HG03442 (cell line): ENCODE measurements around the gene PGM1.

Experiments
- ATAC-seq: cut with Tn5 transposase; IDR thresholded peaks from one replicate; pipeline ENCODE4 v1.9.1; 2021; ENCODE audit warnings: mild to moderate bottlenecking, moderate library complexity; ENCODE audit not compliant: unreplicated experiment

PGM1 gene

DNA sequence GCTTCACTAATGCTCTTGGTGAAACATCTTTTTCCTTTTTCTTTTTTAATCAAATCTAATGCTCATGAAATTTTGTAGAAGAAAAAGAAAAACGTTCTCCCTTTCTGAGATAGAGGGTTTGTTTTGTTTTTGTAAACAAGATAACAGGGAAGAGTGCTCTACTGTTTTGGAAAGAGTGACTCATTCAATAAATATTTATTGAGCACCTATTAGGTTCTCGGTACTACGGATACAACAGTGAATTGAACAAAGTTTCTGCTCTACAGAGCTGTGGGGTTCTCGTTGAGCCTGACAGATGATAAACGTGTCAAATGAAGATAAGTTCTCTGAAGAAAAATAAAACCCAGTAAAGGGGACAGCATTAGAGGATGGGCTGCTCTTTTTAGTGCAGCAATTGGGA lies 7.0 kb downstream of the PGM1 start:
- ATAC-seq = no peak

DNA sequence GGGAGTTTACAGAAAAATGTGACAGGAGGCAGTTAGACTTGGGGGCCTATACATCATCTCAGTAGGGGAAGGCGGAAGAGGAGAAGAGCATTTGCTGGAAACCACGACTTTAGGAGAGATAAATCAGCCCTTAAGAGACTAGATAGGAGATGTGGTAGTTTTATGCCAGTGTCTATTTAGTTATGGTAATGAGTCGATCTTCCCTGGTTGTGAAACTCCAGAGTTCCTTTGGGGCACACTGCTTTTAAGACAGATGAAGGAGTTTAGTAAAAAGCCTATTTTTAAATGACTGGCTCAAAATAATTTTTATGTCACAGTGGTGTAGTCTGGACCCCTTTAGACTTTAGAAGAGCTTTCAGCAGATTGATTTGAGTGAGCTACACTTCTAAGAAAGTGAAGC lies 7.8 kb downstream of the PGM1 start:
- ATAC-seq = no peak

DNA sequence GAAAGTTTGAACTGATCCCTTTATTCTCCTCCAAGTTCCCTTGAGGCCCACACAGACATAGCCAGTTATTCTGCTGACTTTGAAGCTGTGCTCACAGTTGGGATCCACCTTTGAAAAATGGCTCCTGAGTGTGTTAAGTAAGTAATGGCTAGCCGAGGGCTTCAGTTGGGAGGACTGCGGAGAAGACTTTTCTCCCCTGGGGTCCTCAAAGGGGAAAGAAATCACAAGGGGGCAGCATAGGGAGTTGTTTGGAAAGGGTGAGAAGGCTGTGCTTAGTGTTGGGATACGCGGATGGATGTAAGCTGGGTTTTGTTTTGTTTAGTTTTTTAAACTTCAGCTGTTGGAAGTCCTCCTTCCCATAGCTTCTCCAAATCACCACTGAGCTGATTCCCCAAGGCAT lies 8.3 kb downstream of the PGM1 start:
- ATAC-seq = no peak

DNA sequence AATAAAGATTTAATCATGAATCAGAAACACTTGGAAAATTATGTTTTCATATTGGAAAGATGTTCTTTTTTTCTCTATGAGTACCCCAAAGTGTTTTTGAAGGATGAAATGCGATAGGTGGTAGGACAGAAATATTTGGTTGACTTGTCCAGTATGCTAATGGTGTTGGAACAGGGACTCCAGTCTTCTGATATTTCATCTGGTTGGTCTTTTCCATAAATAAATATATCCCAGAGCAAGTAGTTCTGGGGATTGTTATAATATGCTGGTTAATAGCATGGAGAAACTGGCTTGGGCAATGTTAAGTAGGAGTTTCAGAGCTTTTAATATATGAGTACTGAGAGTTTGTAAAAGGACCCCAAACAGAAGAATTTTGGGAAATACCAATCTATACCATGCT lies 8.7 kb downstream of the PGM1 start:
- ATAC-seq = no peak

DNA sequence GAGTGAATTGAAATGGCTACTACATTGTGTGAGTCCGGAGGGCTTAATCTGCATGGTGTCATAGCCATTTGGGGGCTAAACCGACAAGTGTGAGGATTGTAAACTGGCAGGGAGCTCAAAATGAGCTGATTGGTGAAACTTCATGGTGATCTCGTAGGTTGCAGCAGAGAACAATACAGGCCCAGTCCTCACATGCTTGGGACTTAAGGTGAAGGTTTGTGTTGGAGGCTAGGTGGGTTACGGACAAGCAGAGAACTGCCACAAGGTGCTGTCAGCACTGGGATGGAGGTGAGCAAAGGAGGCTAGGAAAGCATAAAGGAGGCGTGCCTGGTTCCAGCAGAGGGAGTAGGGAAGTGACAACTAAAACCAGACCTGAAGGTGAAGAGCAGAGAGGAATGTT lies 9.4 kb downstream of the PGM1 start:
- ATAC-seq = no peak

DNA sequence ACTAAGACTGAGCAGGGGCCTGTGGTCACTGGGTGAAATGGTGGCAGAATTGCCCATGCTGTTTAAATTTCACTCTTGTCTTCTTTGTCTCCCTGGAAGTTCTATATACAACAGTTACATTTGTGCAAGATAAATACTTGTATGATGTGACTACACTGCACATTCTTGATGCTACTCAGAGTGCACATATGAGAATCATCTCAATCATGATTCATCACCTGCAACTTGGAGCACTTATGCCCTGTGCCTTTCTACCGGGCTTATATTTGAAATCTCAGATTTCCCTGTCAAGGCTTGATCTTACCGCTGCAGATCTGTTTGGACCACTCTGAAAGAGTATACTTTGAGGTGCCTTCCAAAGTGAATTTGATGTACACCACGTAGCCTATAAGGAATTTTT lies 10.6 kb downstream of the PGM1 start:
- no peak for ATAC-seq

DNA sequence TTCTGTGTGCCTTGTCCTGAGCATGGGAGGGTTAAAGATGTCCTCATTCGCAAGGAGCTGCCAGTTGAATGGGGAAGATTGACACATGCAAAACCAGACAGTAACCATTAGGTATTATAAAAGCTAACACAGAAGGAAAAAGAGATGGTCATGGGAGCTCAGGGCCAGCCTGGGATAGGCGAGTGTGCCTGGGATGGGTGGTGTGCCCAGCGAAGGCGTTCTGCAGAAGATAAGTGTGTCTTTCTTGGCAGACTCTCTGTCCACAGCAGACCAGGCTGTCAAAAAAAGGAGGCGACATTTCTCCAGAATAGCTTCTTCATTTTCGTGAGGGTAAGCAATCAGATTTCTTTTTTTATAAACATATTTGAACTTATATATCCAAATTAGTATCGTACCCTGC lies 14.1 kb downstream of the PGM1 start:
- ATAC-seq = no peak

DNA sequence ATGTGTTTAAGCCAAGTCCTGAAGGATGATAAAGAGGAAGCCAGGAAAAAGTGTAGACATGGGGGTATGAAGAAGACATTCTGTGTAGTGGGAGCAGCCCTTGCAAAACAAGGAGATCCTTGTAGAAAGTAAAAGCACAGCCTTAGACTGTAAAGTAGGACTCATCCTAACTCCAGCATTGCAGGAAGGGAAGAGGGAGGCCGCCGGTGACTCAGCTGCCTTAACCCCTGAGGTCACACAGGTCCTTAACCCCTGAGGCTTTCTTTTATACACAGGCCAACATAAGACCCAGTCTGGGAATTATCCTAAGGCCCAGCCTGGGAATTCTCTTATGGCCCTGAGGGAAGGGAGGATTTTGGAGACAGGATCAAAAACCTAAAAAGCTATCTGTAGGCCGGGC lies 18.0 kb downstream of the PGM1 start:
- no peak for ATAC-seq

DNA sequence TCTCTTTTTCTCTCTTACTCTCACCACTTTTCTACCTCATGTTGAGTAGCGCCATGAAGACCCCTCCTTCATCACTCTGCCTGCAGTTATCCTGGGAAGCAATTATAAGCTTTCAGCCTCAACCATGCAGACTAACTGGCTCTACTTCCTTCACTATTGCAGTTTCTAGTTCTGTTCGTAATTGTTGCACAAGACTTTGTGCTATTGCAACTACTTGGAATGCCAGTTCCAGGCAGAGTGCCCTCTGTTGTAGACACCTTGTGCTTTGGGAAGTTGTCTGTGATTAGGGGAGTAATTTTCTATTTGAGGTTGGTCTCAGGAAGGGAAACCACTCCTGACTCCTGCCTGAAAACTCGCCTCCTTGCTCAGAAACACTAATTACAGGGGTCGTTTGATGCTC lies 19.4 kb downstream of the PGM1 start:
- ATAC-seq = no peak

DNA sequence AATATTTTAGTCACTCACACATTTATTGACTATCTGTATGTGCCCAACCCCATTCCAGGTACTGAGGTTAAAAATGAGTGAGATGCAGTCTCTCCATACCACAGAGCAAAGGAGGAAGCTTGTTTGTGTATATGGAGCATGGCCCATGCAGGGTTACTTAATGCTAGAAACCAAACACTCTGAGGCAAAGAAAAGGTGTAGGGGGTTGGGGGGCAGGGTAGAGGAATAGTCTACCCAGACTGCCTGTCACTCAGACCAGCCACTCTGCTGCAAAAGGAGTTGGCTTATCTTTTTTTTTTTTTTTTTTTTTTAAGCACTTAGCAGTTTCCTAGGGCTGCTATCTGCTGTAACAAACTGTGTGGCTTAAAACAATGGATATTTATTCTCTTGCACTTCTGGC lies 19.8 kb downstream of the PGM1 start:
- ATAC-seq = no peak

DNA sequence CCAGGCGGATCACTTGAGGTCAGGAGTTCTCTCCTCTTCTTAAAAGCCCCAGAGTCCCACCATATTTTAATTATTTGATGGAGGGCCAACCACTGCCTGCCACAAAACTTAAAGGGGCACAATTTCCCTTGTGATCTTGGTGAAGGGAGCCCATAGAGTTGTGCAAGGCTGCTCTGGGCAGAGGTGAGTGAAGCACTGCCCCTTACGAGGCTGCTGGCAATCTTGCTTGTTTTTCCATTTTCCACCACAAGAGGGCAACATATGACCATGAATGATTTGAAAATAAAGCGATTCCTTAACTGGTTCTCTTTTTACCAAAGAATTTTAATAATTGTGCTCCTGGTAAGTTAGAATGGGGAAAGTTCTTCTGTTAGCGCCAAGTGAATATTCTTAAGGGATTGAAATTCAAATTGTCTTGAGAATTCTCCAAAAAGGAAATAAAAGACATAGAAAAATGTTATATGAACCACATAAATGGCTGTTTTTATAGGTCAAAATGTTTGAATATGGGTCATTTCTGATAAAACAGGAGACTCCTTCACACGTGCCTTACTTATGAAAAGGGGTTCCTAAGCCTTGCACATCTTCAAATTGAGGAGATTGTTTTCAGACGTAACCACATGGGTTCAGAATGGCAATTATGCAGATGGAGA lies 22.7 kb downstream of the PGM1 start:
- ATAC-seq = peak; percentile 72

DNA sequence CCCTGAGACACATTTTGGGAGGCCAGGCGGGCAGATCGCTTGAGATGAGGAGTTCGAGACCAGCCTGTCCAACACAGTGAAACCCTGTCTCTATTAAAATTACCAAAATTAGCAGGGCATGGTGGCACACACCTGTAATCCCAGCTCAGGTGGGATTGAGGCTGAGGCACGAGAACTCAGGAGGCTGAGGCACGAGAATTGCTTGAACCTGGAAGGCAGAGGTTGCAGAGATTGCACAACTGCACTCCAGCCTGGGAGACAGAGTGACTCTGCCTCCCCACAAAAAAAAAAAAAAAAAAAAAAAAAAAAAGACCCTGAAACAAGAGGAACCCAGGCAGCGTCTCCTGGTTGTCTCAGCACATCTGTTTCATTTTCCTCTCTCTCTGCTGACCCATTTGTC lies 24.2 kb downstream of the PGM1 start:
- ATAC-seq = no peak

DNA sequence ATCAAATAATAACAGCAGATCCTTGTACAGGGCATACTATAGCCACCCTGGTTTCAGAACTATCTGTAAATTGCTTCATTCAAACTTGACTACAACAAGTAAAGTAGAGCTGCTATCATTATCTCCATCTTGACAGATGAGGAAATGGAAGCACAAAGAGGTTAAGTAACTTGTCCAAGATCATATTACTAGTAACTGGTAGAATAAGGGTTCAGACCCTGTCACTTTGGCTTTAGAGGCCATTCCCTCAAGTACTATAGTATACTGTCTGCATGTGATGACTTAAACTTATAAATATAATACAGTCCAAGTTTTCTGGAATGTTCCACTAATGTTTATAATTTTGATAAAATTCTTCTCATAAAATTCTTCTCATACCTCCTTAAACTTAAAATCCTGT lies 24.8 kb downstream of the PGM1 start:
- ATAC-seq = no peak

DNA sequence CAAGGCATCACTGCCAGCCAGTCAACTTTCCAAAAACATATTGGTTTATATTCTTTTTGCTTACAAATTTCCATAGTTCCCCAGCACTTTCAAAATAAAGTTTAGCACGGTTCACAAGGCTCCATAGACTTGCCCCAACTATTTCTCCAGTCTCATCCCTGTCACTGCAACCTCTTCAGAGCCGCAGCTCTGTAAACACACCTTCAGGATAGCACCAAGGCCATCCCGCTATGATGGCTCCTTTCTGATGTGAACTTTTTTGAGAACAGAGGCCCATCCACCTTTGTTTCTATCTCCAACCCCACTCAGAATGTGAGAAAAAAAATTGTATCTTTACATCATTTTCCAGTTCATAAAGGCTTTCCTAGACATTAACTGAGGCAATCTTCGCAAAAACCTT lies 26.3 kb downstream of the PGM1 start:
- ATAC-seq = no peak

DNA sequence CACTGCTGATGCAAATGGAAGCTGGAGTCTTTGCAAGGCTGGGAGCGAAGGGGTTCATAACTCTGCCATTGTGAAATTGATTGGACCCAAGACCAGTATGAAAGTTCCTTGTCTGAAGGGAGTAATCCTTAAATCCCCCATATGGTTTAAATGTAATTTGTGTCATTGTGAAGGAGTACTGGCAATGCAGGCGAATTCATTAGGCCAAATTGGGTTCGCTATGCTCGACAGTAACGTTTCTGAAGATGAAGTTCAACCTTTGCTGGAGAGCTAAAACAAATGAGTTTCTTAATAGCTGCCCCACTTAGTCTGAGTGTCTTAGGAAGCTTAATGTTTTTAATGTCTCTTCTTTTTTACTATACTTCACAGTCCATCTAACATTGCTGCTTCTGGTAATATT lies 27.5 kb downstream of the PGM1 start:
- no peak for ATAC-seq

DNA sequence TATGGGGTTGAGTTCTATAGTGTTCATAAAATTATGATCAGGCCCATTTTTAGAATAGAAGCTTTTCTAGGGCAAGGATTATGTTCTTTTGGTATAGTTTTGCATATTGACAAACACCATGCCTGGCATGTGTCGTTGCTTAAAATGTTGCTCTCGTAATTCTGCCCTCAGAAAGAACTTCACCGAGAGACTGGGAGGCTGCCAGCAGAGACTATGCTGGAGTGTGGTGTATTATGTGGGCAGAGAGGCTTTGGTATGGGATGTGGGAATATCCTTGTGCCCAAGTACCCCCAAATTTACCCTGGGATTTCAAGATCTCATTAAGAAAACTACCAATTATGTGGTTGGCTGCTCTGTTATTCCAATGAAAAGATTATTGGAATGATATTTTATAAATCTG lies 27.9 kb downstream of the PGM1 start:
- no peak for ATAC-seq

DNA sequence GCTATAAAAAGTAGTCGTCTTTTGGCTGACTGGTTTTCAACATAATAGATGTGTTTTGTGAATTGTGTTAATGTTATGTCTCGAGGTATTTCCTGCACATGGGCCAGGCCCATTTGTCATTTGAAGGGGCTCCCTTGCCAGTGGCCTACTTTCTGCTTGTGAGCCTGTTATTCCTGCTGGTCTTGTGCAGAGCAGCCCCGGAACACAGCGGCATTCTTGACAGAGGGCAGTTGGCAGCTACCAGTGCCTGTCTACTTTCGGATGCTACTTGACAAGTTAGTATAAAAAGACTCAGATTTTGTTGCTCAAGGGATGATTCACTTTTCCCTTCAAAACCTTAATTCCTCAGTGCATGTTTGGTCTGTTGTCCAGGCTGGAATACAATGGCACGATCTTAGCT lies 28.5 kb downstream of the PGM1 start:
- no peak for ATAC-seq

DNA sequence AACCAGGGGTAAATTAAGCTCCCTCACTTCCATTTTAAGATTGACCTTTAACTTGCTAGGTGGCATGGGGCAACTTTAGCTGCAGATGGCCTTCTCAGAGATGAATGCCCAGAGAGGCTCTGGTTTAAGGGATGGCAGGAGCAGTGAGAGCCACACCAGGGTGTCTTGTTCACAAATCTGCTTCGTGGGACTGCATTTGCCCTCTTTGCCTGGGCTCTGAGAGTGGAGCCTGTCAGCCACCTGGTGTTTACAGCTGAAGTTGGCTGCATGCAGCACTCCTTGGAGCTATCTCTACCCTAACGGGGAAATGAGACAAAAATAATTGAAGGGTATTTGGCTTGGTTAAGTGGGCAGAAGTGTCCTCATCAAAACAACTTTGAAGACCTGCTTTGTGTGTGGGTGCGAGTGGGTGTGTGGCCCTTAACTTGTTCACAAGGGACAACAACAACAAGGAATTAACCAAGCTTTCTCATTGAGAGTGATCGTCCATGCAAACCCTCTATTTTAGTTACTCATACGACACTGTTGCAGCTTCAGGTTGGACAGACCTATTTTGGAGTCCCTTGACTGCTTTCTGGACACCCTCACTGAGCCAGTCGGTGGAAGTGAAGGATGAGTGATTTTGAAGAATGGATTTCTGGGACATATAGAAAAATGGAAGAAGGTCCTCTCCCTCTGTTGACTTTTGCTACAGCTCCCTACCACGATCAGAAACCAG lies 29.8 kb downstream of the PGM1 start:
- ATAC-seq = peak; percentile 63

DNA sequence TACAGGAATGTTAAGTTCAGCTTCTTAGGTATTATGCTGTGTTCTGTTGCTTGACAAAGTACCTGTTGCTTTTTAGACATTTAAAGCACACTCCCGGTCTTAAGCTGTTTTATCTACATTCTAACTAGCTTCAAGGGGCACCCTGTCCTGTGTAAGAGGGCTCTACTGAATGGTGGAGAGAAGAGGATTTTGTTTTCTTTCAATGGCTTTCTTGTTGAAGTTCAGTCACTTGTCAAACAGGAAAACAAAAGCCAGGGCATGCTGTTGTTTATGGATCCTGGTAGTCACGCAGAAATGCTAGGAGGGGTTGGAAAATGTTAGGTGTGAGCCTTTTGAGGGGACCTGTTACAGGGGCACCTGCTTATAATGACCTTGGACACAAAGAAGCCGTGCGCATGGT lies 30.7 kb downstream of the PGM1 start:
- ATAC-seq = no peak

DNA sequence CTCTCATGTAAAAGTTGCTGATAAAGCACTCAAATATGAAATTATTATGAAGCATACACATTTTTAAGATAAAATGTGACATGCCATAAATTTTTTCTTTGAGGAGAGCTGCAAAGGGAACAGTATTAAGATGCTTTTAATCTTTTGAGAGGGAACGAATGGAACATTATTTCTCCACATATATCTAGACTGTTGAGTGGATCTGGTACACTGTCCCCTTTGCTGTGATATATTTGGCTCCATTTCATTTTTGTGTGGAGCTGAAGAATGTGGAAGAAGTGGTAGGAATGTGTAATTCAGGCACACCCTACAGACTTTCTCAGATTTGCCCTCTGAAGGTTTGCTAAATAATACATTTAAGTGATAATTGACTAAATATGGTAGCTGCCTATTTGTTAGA lies 31.7 kb downstream of the PGM1 start:
- ATAC-seq = no peak

DNA sequence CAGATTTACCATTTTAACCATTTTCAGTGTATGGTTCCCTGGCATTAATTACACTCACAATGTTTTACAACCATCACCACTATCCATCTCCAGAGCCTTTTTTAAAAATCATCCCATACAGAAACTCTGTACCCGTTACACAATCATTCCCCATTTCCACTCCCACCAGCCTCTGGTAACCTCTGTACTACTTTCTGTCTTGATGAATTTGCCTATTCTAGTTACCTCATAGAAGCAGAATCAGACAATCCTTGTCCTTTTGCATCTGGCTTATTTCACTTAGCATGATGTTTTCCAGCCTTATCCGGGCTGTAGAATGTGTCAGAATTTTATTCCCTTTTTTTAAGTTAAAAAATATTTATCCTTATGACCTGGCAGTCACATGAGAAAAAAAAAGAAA lies 33.0 kb downstream of the PGM1 start:
- no peak for ATAC-seq

DNA sequence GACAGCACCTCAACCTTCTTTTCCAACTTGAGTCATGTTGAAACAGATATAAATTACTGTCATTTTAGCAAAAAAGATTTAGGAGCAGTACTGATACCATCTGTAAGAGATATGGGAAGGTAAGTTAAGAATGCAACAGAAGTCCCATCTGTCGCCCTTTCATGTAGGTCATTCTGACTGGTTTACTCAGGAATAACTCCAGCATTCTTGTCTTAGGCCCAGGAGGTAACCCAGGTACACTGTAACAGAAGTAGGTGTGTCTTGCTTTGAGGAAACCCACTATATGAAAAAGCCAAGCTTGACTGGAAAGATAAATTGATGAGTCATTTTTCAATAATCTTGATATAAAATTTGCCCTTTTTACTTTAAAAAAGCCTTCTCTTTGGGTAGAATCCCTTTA lies 35.4 kb downstream of the PGM1 start:
- ATAC-seq = no peak

DNA sequence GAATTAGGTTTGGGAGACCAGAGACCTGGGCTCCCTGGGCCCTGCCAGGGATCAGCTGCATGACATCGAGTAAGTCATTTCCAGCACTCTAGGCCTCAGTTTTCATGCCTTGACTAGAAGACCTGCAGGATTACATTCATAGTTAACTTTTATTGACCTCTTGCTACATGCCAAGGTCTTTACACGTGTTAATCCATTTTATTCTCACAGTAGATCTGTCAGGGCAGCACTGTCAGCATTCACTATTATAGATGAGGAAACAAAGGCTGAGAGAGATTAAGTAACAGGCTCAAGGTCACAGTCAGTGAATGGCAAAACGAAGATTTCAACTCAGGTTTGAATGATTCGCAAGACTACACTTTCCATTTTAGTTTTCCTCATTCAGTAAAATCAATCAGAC lies 37.0 kb downstream of the PGM1 start:
- no peak for ATAC-seq
